Activated CD4-positive, alpha-beta T cell treated with anti-CD3 and anti-CD28 coated beads, Interleukin-2, Interleukin-4, amounts not matched to agents 100 ng/mL and 50 ng/mL, durations not matched to agents 16 hours and 8 hours (primary cell): ENCODE results near the gene DPF3.

ENCODE experiments used
- DNase-seq: peaks from one replicate; pipeline ENCODE4 v3.0.0-alpha.2; 2020; ENCODE audit warnings: low spot score

The DPF3 gene

DNA sequence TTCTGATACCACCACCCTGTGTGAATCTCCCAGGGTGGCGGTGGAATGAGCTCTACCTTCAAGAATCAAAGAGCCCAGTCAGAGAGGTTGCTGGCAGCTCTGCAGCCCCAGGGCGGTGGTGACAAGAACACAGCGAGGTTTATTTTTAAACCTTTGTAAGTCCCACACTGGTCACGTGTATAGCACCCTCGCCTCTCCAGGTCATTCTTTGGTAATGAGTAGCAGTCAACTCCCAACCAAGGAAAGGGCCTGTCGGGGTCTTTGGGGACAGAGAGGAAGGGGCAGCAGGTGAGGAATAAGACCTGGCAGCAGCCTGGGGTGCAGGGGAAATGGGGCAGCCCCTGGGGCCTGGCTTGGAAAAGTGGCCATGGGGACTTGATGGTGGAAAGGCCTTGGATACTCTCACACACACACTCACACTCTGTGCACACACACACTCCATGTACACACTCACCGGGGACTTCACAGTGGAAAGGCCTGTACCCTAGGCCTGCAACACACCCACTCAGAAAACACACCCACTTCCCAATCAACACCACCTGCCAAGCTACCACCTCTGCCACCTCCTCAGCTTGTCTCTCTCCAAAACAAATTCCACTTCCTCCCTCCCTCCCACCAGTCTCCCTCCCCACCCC, 178.6 kb downstream of the DPF3 start:
- DNase-seq: no peak

- DNase-seq: no peak
Observed at GRCh38 chr14:72714871-72715214, 179.1 kb downstream of the DPF3 start.

DNA sequence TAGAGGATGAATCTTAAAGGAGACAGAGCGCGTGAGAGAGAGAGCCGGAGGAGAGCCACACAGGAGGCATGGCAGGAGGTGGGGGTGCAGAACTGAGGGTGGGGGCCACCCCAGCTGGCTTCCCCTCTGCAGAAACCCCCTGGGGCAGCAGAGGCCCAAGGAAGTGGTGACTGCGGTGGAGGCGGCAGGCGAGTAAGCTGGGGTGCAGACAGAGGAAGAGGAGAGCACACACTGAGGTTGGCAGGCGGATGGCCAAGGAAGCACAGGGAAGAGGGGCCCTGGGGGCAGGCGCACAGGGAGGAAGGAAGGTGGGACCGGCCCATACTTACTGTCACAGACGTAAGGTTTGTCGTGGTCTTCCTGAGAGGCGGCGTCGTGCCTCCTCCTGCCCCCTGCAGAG, 179.8 kb downstream of the DPF3 start:
- no peak for DNase-seq

GRCh38 chr14:72711936-72712335, 182.0 kb downstream of the DPF3 start:
- DNase-seq: no peak

DNA sequence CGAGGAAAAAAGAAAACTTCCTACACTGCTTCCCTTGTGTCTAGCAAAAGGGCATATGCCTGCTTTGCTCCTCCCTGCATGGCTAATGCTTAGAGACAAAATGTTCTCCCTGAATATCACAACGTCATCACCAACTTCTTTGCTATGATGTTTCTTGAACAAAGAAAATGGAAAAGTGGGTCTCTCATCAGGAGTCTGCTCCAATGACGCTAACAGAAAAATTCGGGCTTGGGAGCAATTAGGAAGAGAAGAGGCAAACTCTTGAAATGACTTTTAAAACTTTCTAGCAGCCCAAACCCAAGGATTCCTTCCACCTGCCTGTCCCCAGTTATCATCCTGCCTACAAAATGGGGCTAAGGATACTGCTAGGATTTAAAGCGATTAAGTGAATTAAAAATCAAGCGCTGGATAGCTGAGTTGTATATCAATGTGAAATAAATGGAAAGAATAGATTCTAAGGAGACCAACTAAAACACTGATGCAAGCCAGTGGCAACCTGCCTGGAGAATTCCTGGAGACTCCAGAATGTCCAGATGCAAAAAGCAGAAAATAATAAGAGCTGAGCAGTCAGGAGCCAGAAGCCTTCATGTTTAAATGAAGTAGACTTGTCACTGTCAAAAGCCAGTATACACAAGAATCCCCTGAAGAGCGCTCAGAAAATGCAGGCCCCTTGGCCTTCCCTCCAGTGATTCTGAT, 183.8 kb downstream of the DPF3 start:
- no peak for DNase-seq

GRCh38 chr14:72708708-72709475, 185.0 kb downstream of the DPF3 start:
- DNase-seq: no peak

- DNase-seq: no peak
Observed at GRCh38 chr14:72708222-72708621, 185.7 kb downstream of the DPF3 start.

- DNase-seq: peak; percentile 54
Observed at GRCh38 chr14:72706485-72706884, 187.4 kb downstream of the DPF3 start.

GRCh38 chr14:72704502-72704901, 189.4 kb downstream of the DPF3 start:
- no peak for DNase-seq

- DNase-seq: no peak
Observed at GRCh38 chr14:72701605-72702004, 192.3 kb downstream of the DPF3 start.

DNA sequence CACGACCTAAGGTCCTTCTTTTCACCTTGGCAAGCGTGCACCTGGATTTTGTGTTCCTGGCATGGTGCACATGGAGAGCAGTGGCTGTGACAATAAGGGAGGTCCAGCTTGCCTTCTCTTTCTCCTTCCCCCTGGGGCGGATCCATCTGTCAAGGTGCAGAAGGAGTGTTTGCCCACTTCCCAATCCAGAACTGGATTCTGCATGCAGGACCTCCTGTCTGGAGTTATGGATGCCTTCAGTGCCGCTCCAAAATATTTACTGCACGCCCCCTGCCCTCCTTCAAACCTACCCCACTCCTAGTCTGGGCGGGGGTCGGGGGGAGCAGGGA, 192.7 kb downstream of the DPF3 start:
- no peak for DNase-seq

DNA sequence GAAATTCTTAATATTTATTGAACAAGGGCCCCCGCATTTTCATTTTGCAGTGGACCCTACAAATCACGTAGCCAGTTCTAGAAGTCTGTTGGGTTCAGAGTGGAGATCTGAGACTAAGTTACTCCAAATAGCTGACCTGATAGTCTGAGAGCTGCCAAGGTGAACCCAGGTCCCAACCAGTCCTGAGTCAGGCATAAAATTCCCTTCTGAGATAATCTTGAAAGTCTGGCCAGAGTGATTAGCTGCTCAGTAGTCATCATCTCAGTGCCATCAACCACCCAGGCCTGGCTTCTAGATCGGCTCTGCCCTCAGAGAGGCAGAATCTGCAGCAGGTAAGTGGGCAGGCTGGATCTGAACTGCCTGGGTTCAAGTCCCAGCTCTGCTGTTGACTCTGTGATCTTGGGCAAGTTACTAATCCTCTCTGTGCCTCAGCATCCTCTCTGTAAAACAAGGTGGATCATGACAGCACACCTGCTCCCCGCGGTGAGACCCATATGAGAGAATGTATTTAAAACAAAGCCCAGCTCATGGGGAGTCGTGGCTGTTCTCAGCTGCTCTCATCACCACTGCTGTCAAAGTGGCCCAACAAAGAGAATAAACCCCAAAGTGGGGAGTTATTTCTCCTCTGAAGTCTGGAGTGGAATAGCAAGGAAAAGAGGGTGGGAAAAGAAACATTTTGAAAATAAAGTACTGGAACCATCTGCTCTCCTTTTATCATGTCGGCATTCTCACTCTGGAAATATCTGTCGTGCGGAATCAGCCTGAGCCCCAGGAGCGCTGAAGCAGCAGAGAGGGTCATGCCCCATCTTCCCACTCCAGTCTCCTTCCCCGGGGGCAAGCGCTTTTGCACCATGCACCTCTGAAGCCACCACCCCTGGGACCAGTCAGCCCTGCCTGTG, 193.3 kb downstream of the DPF3 start:
- no peak for DNase-seq

GRCh38 chr14:72699852-72700257, 194.0 kb downstream of the DPF3 start:
- DNase-seq: no peak

DNA sequence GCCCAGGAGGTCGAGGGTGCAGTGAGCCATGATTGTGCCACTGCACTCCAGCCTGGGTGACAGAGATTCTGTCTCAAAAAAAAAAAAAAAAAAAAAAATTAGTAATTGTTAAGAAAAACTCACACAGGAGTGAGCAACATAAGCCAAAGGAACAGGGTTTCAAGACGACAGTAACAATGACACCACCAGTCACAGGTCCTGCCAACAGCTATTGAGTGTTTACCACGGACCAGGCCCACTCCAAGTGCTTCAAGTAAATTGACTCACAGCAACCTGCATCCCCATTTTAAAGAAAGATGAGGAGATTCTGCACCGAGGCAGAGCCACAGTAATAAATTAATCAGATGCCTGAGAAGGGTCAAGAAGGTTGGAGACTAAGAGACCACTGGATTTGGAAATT, 194.5 kb downstream of the DPF3 start:
- no peak for DNase-seq

DNA sequence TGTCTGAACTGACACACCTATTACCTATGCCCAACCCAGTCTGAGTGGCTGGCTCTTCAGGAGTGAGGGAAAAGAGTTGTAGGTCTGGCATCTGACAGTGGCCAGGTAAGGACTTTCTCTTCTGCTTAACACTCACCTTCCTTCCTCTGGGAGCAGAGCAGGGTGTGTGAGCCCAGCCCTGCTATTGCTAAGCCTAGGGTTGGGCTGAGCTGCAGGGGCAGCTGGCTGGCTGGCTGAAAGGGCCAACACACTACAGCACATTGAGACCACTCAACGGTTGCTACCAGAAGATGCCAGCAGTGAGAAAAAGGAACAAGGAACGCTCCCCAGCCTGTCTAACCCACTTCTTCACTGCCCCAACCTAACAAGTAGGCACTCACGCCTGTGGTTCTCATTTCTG, 201.2 kb downstream of the DPF3 start:
- no peak for DNase-seq

DNA sequence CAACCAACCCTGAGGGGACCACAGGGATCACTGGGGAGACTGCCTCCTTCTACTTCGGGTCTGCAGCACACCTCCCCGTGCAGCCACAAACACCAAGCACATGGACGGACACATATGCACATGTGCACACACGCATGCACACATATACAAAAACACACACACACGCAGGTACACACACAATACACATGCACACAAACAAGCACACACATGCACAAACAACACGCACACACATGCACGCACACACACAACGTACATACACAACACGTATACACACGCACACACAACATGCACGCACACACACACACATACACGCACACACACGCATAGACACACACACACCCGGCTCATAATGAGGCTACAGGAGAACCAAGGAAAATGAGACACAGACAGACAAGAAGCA, 203.6 kb downstream of the DPF3 start:
- DNase-seq: no peak

- DNase-seq: no peak
Observed at GRCh38 chr14:72688990-72689671, 204.8 kb downstream of the DPF3 start.

GRCh38 chr14:72686832-72687231, 207.1 kb downstream of the DPF3 start:
- no peak for DNase-seq

- DNase-seq: no peak
Observed at GRCh38 chr14:72686101-72686500, 207.8 kb downstream of the DPF3 start.

DNA sequence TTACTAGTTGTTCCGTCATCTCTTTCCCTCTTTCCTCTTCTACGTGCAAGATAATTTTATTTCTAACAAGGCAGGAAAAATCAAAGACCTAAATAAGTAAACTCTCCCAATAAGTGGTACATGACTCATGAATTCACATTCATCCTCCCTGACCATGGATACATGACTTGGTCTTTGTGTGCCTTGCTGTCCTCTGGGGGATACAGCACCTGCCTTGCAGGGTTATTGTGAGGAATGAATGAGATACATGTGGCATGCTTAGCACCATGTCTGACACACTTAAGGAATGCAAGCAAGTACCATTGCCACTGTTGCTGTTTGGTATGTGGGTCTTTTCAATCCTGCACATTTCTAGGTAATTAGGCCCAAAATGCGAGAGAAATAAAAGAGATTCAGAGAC, 208.4 kb downstream of the DPF3 start:
- no peak for DNase-seq

- DNase-seq: no peak
Observed at GRCh38 chr14:72683787-72684186, 210.1 kb downstream of the DPF3 start.

- DNase-seq: no peak
Observed at GRCh38 chr14:72682188-72682587, 211.7 kb downstream of the DPF3 start.
